HCT116 (cell line): Measurements from ENCODE around the gene PPP1R3G. TPM values are rescaled to one million over a fixed set of nuclear protein-coding genes. Genes with fewer than 3 reads are reported as not detected.

ENCODE experiments used
- ATAC-seq: fragments of 200-7000 bp; cut with Tn5 transposase; 2 replicates; pipeline ENCODE4 v1.9.1; 2020; ENCODE audit warnings: mild to moderate bottlenecking, moderate library complexity
- BruUV-seq: library from RNA; stranded (reverse); fragments of 400-500 nt; replicated peaks from 2 replicates; lab custom pipeline; 2021; lab: Mats Ljungman, UMichigan
- CTCF ChIA-PET: fragments of 300-600 bp; sonication (Branson Sonifier 250); formaldehyde crosslinking; loops from one replicate; lab custom pipeline; 2021; ENCODE audit warnings: antibody characterized with exemption; lab: Charles Lee
- POLR2A ChIA-PET: fragments of 300-600, 350-600 bp; sonication (Branson Sonifier 250); formaldehyde crosslinking; loops from one replicate; lab custom pipeline; 2021; ENCODE audit warnings: antibody characterized with exemption; lab: Charles Lee
- RAD21 ChIA-PET, 2 experiments: fragments of 300-600 bp; sonication (Branson Sonifier 250); formaldehyde crosslinking; loops; one replicate each; lab custom pipeline; 2023; ENCODE audit warnings: low total read pairs in 2 of 2; ENCODE audit not compliant: uncharacterized antibody in 2 of 2, unreplicated experiment in 2 of 2, low non-redundant PET in 1 of 2; lab: Charles Lee
- DNase-seq: peaks from one replicate; pipeline ENCODE4 v3.0.0-alpha.2; 2010; ENCODE audit warnings: low read depth, low spot score
- H2AFZ ChIP-seq: fragments of 200-600 bp; shearing (Covaris generic), sonication (generic); 2 replicates; pipeline ENCODE4 v1.6.1; 2017; ENCODE audit warnings: low read depth, mixed run types, mixed read lengths, antibody characterized with exemption, low read length; ENCODE audit not compliant: poor library complexity, severe bottlenecking
- H3K27ac ChIP-seq: 2 replicates; pipeline ENCODE4 v1.5.1; 2012; ENCODE audit warnings: low read depth, low read length
- H3K27me3 ChIP-seq: fragments of 200-600 bp; sonication (generic); 2 replicates; pipeline ENCODE4 v1.6.1; 2016; ENCODE audit warnings: mixed run types, low read length, mixed read lengths; ENCODE audit not compliant: insufficient read depth
- H3K36me3 ChIP-seq, 2 experiments: fragments of 200-500 bp in 1 of 2; fragments of 200-600 bp in 1 of 2; sonication (Bioruptor generic) in 1 of 2; sonication (generic) in 1 of 2; 2 replicates each; pipeline versions ENCODE4 v1.5.1 to v1.6.1; 2014 to 2016; ENCODE audit warnings: low read length in 2 of 2, inconsistent platforms in 1 of 2, mixed read lengths in 1 of 2, mixed run types in 1 of 2; ENCODE audit not compliant: insufficient read depth in 2 of 2, control insufficient read depth in 1 of 2
- H3K4me1 ChIP-seq, 2 experiments: fragments of 200-600 bp in 1 of 2; sonication (generic) in 1 of 2; 2 replicates each; pipeline versions ENCODE4 v1.5.1 to v1.6.1; 2012 to 2017; ENCODE audit warnings: low read length in 2 of 2, inconsistent platforms in 1 of 2, mild to moderate bottlenecking in 1 of 2, mixed read lengths in 1 of 2, mixed run types in 1 of 2, moderate library complexity in 1 of 2; ENCODE audit not compliant: insufficient read depth in 2 of 2, control insufficient read depth in 1 of 2
- H3K4me2 ChIP-seq: fragments of 200-600 bp; sonication (generic); 2 replicates; pipeline ENCODE4 v1.6.1; 2017; ENCODE audit warnings: mixed run types, low read length, mixed read lengths
- H3K4me3 ChIP-seq, 2 experiments: fragments of 200-600 bp in 1 of 2; sonication (generic) in 1 of 2; replicated peaks in 1 of 2; 2 replicates each; pipeline ENCODE4 v1.5.1; 2011 to 2016; ENCODE audit warnings: low read length in 2 of 2, control low read depth in 1 of 2, low read depth in 1 of 2, mild to moderate bottlenecking in 1 of 2, mixed read lengths in 1 of 2, mixed run types in 1 of 2
- H3K79me2 ChIP-seq: fragments of 200-600 bp; sonication (generic); 2 replicates; pipeline ENCODE4 v1.6.1; 2017; ENCODE audit warnings: mild to moderate bottlenecking, mixed run types, low read length, moderate library complexity, mixed read lengths; ENCODE audit not compliant: insufficient read depth
- H3K9ac ChIP-seq: fragments of 200-600 bp; sonication (generic); 2 replicates; pipeline ENCODE4 v1.6.1; 2016; ENCODE audit warnings: low read length, mixed read lengths
- H3K9me2 ChIP-seq: fragments of 200-600 bp; sonication (generic), shearing (Covaris generic); 2 replicates; pipeline ENCODE4 v1.6.1; 2017; ENCODE audit warnings: mixed run types, mild to moderate bottlenecking, moderate library complexity; ENCODE audit not compliant: insufficient read depth
- H3K9me3 ChIP-seq, 2 experiments: fragments of 200-500 bp in 1 of 2; fragments of 200-600 bp in 1 of 2; sonication (Bioruptor generic) in 1 of 2; sonication (generic) in 1 of 2; 2 replicates each; pipeline ENCODE4 v1.6.1; 2014 to 2017; ENCODE audit warnings: low read length in 2 of 2, mixed read lengths in 2 of 2, inconsistent platforms in 1 of 2, low read depth in 1 of 2, mild to moderate bottlenecking in 1 of 2, mixed run types in 1 of 2, moderate library complexity in 1 of 2; ENCODE audit not compliant: control insufficient read depth in 1 of 2, insufficient read depth in 1 of 2
- H4K20me1 ChIP-seq: fragments of 200-600 bp; sonication (generic), shearing (Covaris generic); 2 replicates; pipeline ENCODE4 v1.6.1; 2017; ENCODE audit warnings: mixed run types, mild to moderate bottlenecking, moderate library complexity; ENCODE audit not compliant: insufficient read depth
- CBX3 ChIP-seq: IDR thresholded peaks from 2 replicates; pipeline ENCODE4 v1.6.1; 2012; ENCODE audit warnings: low read depth
- CEBPB ChIP-seq: IDR thresholded peaks from 2 replicates; pipeline ENCODE4 v1.6.1; 2012; ENCODE audit warnings: low read depth
- EGR1 ChIP-seq: IDR thresholded peaks from 2 replicates; pipeline ENCODE4 v1.6.1; 2012; ENCODE audit warnings: low read depth
- ELF1 ChIP-seq: IDR thresholded peaks from 2 replicates; pipeline ENCODE4 v1.6.1; 2012; ENCODE audit warnings: low read depth, borderline replicate concordance
- EZH2phosphoT487 ChIP-seq: fragments of 200-600 bp; IDR thresholded peaks from 2 replicates; pipeline ENCODE4 v1.6.1; 2018; ENCODE audit warnings: antibody characterized with exemption, borderline replicate concordance
- FOSL1 ChIP-seq: IDR thresholded peaks from 2 replicates; pipeline ENCODE4 v1.6.1; 2012; ENCODE audit warnings: low read depth
- JUND ChIP-seq: IDR thresholded peaks from 2 replicates; pipeline ENCODE4 v1.6.1; 2012
- POLR2A ChIP-seq: IDR thresholded peaks from 2 replicates; pipeline ENCODE4 v1.7.0; 2011; ENCODE audit warnings: borderline replicate concordance; ENCODE audit not compliant: insufficient read depth, insufficient read length; ENCODE audit errors: extremely low read depth
- POLR2AphosphoS5 ChIP-seq: IDR thresholded peaks from 2 replicates; pipeline ENCODE4 v1.6.1; 2011; ENCODE audit warnings: mild to moderate bottlenecking, low read depth, low read length, moderate library complexity
- RAD21 ChIP-seq: IDR thresholded peaks from 2 replicates; pipeline ENCODE4 v1.6.1; 2012; ENCODE audit warnings: low read depth, mild to moderate bottlenecking
- REST ChIP-seq: IDR thresholded peaks from 2 replicates; pipeline ENCODE4 v1.6.1; 2012; ENCODE audit warnings: low read depth
- SIN3A ChIP-seq: IDR thresholded peaks from 2 replicates; pipeline ENCODE4 v1.6.1; 2012; ENCODE audit warnings: low read depth
- SRF ChIP-seq: IDR thresholded peaks from 2 replicates; pipeline ENCODE4 v1.6.1; 2012; ENCODE audit warnings: low read depth
- TCF7L2 ChIP-seq: IDR thresholded peaks from 2 replicates; pipeline ENCODE4 v1.7.0; 2011; ENCODE audit warnings: borderline replicate concordance, inconsistent platforms; ENCODE audit not compliant: insufficient read depth, insufficient read length; ENCODE audit errors: extremely low read depth
- YY1 ChIP-seq: IDR thresholded peaks from 2 replicates; pipeline ENCODE4 v1.6.1; 2011; ENCODE audit warnings: low read length, low read depth, moderate library complexity, mild to moderate bottlenecking; ENCODE audit not compliant: insufficient replicate concordance; ENCODE audit errors: extremely low read depth
- ZFX ChIP-seq: fragments of 450-650 bp; IDR thresholded peaks from 2 replicates; pipeline ENCODE4 v1.6.1; 2017
- ZNF274 ChIP-seq: fragments of 200-500 bp; sonication (Bioruptor generic); IDR thresholded peaks from 2 replicates; pipeline ENCODE4 v1.6.1; 2014; ENCODE audit warnings: mild to moderate bottlenecking, low read depth, low read length, inconsistent platforms
- intact Hi-C: fragments of 100-400 bp; cut with micrococcal nuclease; formaldehyde crosslinking; loops from 2 replicates; pipeline ENCODE4 v1.10.0; 2022
- total RNA-seq: library from RNA; stranded (reverse); gene quantifications from one replicate; pipeline ENCODE4 v1.2.1, GENCODE V29; 2021; ENCODE audit not compliant: unreplicated experiment
- TF ChIP-seq, protein P1 (sequence below): IDR thresholded peaks from 2 replicates; pipeline ENCODE4 v1.6.1; 2012
- TF ChIP-seq, protein P2 (sequence below): IDR thresholded peaks from 2 replicates; pipeline ENCODE4 v1.6.1; 2012

PPP1R3G gene
- total RNA-seq, 1 experiment from 2014 or later, result 0.27 TPM

GRCh38 chr6:5061152-5061551, 24.0 kb upstream of the PPP1R3G start:
- Histone ChIP-seq H3K36me3 (no peaks in the 10 kb centered on the region), H2AFZ (no peak overlapping the region), H3K9me2 (no peaks in the 10 kb centered on the region), H3K79me2 (no peaks in the 10 kb centered on the region), H4K20me1 (no peaks in the 10 kb centered on the region), H3K27ac (no peak overlapping the region), H3K4me2 (no peak overlapping the region), H3K27me3 (no peaks in the 10 kb centered on the region), H3K4me1 (no peaks in the 10 kb centered on the region), H3K4me3 (no peak overlapping the region), H3K9me3 (no peaks in the 10 kb centered on the region), H3K9ac (no peak overlapping the region)
- ATAC-seq, result no peak
- RAD21 ChIA-PET, result no interaction called here
- no peak for DNase-seq
- CTCF ChIA-PET, result no interaction called here
- no peak for TF ChIP-seq FOSL1
- no peak for TF ChIP-seq POLR2A
- TF ChIP-seq EZH2phosphoT487, result no peak
- TF ChIP-seq SRF, result no peak
- TF ChIP-seq, protein P1, sequence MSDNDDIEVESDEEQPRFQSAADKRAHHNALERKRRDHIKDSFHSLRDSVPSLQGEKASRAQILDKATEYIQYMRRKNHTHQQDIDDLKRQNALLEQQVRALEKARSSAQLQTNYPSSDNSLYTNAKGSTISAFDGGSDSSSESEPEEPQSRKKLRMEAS, result no peak
- no peak for TF ChIP-seq CEBPB
- TF ChIP-seq, protein P2, sequence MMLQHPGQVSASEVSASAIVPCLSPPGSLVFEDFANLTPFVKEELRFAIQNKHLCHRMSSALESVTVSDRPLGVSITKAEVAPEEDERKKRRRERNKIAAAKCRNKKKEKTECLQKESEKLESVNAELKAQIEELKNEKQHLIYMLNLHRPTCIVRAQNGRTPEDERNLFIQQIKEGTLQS, result no peak
- TF ChIP-seq RAD21, result no peak
- TF ChIP-seq POLR2AphosphoS5, result no peak
- TF ChIP-seq YY1, result no peak
- no peak for TF ChIP-seq SIN3A
- TF ChIP-seq CBX3, result no peak
- intact Hi-C loops, result no loop called here
- POLR2A ChIA-PET, result no interaction called here
- no TSS peak for BruUV-seq

- H3K36me3 ChIP-seq, result no peaks in the 10 kb centered on the region
- no peaks in the 10 kb centered on the region for H3K4me1 ChIP-seq
- no peak overlapping the region for H2AFZ ChIP-seq
- DNase-seq (no peak), ATAC-seq (no peak)
- POLR2A ChIA-PET, result no interaction called here
- no peaks in the 10 kb centered on the region for H3K9me3 ChIP-seq
- H3K4me2 ChIP-seq, result no peak overlapping the region
- H3K4me3 ChIP-seq, result no peak overlapping the region
- H3K9ac ChIP-seq, result no peak overlapping the region
- H3K9me2 ChIP-seq, result no peaks in the 10 kb centered on the region
- no peak for TF ChIP-seq SRF
- no peak for TF ChIP-seq TCF7L2
- TF ChIP-seq REST, result no peak
- TF ChIP-seq ELF1, result no peak
- no peak for TF ChIP-seq CBX3
- TF ChIP-seq POLR2A, result no peak
- TF ChIP-seq EGR1, result no peak
- no peak for TF ChIP-seq ZFX
- no peak for TF ChIP-seq ZNF274
- TF ChIP-seq JUND, result no peak
- CTCF ChIA-PET, result no interaction called here
- H4K20me1 ChIP-seq, result no peaks in the 10 kb centered on the region
- no peak overlapping the region for H3K27ac ChIP-seq
- BruUV-seq, result no TSS peak
- no peaks in the 10 kb centered on the region for H3K27me3 ChIP-seq
- H3K79me2 ChIP-seq, result no peaks in the 10 kb centered on the region
- intact Hi-C loops, result no loop called here
- RAD21 ChIA-PET, result no interaction called here
Observed at GRCh38 chr6:5063617-5064016, 21.5 kb upstream of the PPP1R3G start.
